Tibial nerve (tissue), 4 donors: ENCODE results near the gene SLC9A3. TPM values are rescaled to one million over a fixed set of nuclear protein-coding genes. Genes with fewer than 3 reads are reported as not detected.
"Not testable (repeated sequence)": the region's sequence is repeated elsewhere in the genome, so short reads cannot be mapped to it uniquely, and the experiment has no call there.

Experiments used
- DNase-seq, 2 donors: peaks; one replicate each; pipeline ENCODE4 v3.0.0-alpha.2; 2019; ENCODE audit warnings: low spot score in 2 of 2
- H3K27ac ChIP-seq, 4 donors: fragments of 200-600 bp; sonication (generic) in 3 of 4; one replicate each; pipeline ENCODE4 v1.5.1; 2017 to 2019; ENCODE audit warnings: mild to moderate bottlenecking in 1 of 4
- H3K27me3 ChIP-seq, 2 donors: fragments of 200-600 bp; sonication (generic) in 1 of 2; one replicate each; pipeline versions ENCODE4 v1.5.1 to v1.6.0; 2017 to 2019
- H3K36me3 ChIP-seq, 3 donors: fragments of 200-600 bp; sonication (generic); one replicate each; pipeline ENCODE4 v1.5.1; 2018 to 2019
- H3K4me1 ChIP-seq, 4 donors: fragments of 200-600 bp; sonication (generic) in 3 of 4; one replicate each; pipeline ENCODE4 v1.5.1; 2017 to 2019
- H3K4me3 ChIP-seq, 4 donors: fragments of 200-600 bp; sonication (generic) in 3 of 4; one replicate each; pipeline ENCODE4 v1.5.1; 2017 to 2019; ENCODE audit warnings: mild to moderate bottlenecking in 1 of 4, moderate library complexity in 1 of 4
- H3K9me3 ChIP-seq, 4 donors: fragments of 200-600 bp; sonication (generic) in 3 of 4; one replicate each; pipeline ENCODE4 v1.5.1; 2017 to 2019
- EP300 ChIP-seq, 2 donors: sonication (generic); formaldehyde crosslinking; IDR thresholded peaks; one replicate each; pipeline ENCODE4 v1.6.1; 2017; ENCODE audit warnings: antibody characterized with exemption in 2 of 2, mild to moderate bottlenecking in 1 of 2
- POLR2A ChIP-seq, 2 donors: fragments of 450-650 bp; IDR thresholded peaks; one replicate each; pipeline ENCODE4 v1.6.1; 2017; ENCODE audit warnings: antibody characterized with exemption in 2 of 2, mild to moderate bottlenecking in 2 of 2, moderate library complexity in 2 of 2
- WGBS, 2 donors: methylation state at CpG; one replicate each; pipeline ENCODE4 v1.1.5; 2018; 5-methylcytosine and 5-hydroxymethylcytosine counted together
- total RNA-seq, 4 donors: library from RNA; depleted of rRNA; stranded (reverse); fragments of >200 nt; gene quantifications; one replicate each; pipeline ENCODE4 v1.1.0, GENCODE V29; 2016
- TF ChIP-seq, protein P1 (sequence below), 5 experiments: fragments of 200-600 bp in 3 of 5; fragments of 450-650 bp in 2 of 5; sonication (generic) in 3 of 5; IDR thresholded peaks; one replicate each; pipeline ENCODE4 v1.5.1; 2016 to 2019; ENCODE audit warnings: antibody characterized with exemption in 5 of 5, mild to moderate bottlenecking in 3 of 5, moderate library complexity in 2 of 5

The SLC9A3 gene
- total RNA-seq, 4 donors from 2014 or later: 11.4 to 32.7 (median 17.9) TPM

DNA sequence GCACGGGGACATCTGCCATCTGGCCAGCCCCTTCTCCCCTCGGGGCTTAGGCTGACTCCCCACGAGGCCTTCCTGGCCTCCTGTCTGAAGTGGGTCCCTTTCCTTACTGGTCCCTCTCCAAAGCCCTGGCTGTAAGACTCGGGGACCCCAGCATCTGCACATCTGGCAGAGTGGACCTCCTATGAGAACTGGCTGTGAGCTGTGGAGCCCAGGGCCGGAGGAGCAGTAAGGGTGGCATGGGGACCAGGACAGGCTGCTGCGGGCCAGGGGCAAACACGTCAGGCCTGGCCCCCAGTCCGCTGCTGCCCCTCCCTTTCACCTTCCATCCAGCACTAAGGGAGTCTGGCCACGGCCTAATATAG, 47.5 kb downstream of the SLC9A3 start:
- 53 to 61% methylated on average over 5 to 8 of the region's 9 CpGs for WGBS, 2 donors
- TF ChIP-seq POLR2A (IDR thresholded peaks at IDR 0.05) (no peak), EP300 (IDR thresholded peaks at IDR 0.05) (no peak)
- TF ChIP-seq, protein P1, sequence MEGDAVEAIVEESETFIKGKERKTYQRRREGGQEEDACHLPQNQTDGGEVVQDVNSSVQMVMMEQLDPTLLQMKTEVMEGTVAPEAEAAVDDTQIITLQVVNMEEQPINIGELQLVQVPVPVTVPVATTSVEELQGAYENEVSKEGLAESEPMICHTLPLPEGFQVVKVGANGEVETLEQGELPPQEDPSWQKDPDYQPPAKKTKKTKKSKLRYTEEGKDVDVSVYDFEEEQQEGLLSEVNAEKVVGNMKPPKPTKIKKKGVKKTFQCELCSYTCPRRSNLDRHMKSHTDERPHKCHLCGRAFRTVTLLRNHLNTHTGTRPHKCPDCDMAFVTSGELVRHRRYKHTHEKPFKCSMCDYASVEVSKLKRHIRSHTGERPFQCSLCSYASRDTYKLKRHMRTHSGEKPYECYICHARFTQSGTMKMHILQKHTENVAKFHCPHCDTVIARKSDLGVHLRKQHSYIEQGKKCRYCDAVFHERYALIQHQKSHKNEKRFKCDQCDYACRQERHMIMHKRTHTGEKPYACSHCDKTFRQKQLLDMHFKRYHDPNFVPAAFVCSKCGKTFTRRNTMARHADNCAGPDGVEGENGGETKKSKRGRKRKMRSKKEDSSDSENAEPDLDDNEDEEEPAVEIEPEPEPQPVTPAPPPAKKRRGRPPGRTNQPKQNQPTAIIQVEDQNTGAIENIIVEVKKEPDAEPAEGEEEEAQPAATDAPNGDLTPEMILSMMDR (IDR thresholded peaks at IDR 0.05): no peak
- Histone ChIP-seq H3K4me1 (peaks cover 0 to 30% (median 16%) of the 10 kb centered on the region in 4 donors), H3K27me3 (peaks cover 0 to 68% of the 10 kb centered on the region in 2 donors), H3K36me3 (peaks cover 0 to 32% (median 0%) of the 10 kb centered on the region in 3 donors), H3K27ac (no peak overlapping the region), H3K9me3 (no peaks in the 10 kb centered on the region), H3K4me3 (no peak overlapping the region)
- DNase-seq: no peak

DNA sequence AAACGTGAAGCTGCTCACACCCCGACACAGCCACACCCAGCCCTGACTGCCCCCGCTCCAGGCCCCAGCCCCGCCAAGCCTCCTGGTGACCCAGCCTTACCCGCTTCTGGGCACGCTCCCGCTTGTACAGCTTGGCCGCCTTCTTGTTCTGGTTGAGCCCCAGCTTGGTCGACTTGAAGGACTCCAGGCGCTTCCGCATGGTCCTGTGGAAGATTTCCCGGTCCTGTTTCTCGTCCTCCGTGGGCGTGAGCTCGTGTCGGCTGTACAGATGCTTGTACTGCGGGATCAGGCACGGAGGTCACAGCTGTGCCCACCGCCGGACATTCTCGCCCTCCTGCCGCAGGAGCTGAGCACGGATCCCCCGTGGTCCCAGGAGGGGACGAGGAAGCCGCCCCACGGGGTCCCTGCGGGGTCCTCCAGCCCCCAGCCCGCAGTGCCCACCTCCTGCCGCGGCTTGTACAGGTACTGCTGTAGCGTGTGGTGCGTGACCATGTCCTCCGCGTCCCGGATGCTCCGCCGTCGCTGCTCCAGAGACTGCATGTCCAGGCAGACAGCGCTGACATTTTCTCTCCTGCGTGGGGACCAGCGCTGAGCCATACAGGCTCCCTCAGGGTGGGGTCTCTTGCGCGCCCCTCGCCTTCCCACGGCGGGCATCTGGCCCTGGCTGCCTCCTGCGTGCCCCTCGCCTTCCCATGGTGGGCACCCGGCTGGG, 48.0 kb downstream of the SLC9A3 start:
- TF ChIP-seq EP300 (IDR thresholded peaks at IDR 0.05) (no peak), POLR2A (IDR thresholded peaks at IDR 0.05) (no peak)
- TF ChIP-seq, protein P1 (IDR thresholded peaks at IDR 0.05): no peak
- Histone ChIP-seq H3K4me3 (no peak overlapping the region), H3K27me3 (peaks cover 0 to 65% of the 10 kb centered on the region in 2 donors), H3K9me3 (no peaks in the 10 kb centered on the region), H3K4me1 (peaks cover 0 to 36% (median 21%) of the 10 kb centered on the region in 4 donors), H3K36me3 (peaks cover 0 to 31% (median 0%) of the 10 kb centered on the region in 3 donors), H3K27ac (no peak overlapping the region)
- no peak for DNase-seq
- whole genome bisulfite sequencing, 2 donors: 67 to 68% methylated on average over 32 to 38 of the region's 51 CpGs

DNA sequence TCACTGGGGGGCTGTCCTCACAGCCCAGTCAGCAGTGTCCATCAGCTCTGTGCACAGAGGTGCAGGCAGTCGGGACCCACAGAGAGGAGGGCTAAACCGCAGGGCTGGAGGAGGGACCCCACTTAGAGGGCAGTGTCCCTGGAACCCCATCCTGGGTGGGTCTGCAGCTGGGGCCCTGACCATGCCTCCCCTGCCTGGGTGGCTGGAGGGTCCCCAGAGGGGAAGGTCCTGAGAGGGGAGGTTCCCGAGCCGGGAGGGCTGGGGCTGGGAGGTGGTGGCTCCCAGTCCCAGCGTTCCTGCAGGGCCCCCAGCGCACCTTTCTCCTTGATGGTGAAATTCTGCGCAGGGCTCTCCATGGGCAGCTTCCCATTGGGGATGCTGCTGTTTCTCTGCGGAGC, 48.5 kb downstream of the SLC9A3 start:
- 61 to 62% methylated on average over 7 to 8 of the region's 8 CpGs for WGBS, 2 donors
- H3K27me3 ChIP-seq: peaks cover 0 to 61% of the 10 kb centered on the region in 2 donors
- no peak overlapping the region for H3K4me3 ChIP-seq
- peaks cover 0 to 33% (median 0%) of the 10 kb centered on the region in 3 donors for H3K36me3 ChIP-seq
- no peak overlapping the region for H3K27ac ChIP-seq
- TF ChIP-seq EP300 (IDR thresholded peaks at IDR 0.05): no peak
- TF ChIP-seq, protein P1 (IDR thresholded peaks at IDR 0.05): no peak
- DNase-seq: no peak
- peaks cover 0 to 40% (median 24%) of the 10 kb centered on the region in 4 donors for H3K4me1 ChIP-seq
- H3K9me3 ChIP-seq: no peaks in the 10 kb centered on the region

DNA sequence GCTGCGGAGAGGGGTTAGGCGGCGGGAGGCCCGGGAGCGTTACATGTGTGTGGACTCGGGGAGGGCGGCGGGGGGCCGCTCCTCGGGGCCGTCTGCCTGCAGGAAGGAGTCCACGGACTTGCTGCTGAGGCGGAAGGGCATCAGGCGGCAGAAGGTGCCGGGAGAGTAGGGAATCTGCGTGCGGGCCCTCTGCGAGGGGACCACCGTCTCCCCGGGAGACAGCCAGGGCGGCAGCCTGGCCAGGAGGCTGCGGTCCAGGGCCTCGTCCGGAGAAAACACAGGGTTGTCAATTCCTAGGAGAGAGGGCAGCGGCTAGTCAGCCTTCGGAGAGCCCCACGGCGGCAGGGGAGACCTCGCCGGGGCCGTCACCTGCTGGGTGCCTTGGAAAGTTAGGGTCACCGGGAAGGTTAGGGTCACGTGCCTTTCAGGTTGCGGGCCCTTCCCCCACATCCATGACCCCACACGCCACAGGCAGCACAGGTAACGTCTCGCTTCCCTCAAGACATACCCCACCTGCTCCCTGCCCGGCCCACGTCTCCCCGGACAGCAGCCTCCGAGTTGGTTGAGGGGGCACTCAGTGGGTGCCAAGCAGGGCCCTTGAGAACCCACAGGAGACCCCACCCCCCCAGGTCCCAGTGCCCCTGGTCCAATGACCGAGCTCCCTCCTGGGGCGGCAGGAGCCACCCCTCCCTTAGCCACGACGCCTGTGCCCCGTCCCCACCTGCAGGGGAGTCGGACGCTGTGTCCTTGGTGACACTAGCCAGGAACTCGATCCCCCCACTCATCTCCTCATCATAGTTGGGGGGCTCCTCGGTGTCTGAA, 49.2 kb downstream of the SLC9A3 start:
- no peak overlapping the region for H3K27ac ChIP-seq
- no peak for DNase-seq
- peak overlapping the region in 2 of 4 donors; percentile 9 to 17 for H3K4me3 ChIP-seq

DNA sequence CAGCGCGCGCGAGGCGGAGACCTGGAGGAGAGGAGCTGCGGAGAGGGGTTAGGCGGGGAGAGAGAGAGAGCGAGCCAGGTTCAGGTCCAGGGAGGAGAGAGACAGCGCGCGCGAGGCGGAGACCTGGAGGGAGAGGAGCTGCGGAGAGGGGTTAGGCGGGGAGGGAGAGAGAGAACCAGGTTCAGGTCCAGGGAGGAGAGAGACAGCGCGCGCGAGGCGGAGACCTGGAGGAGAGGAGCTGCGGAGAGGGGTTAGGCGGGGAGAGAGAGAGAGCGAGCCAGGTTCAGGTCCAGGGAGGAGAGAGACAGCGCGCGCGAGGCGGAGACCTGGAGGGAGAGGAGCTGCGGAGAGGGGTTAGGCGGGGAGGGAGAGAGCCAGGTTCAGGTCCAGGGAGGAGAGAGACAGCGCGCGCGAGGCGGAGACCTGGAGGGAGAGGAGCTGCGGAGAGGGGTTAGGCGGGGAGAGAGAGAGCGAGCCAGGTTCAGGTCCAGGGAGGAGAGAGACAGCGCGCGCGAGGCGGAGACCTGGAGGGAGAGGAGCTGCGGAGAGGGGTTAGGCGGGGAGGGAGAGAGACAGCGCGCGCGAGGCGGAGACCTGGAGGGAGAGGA, 49.9 kb downstream of the SLC9A3 start:
- Histone ChIP-seq H3K4me1 (peaks cover 0 to 40% (median 24%) of the 10 kb centered on the region in 4 donors), H3K36me3 (peaks cover 0 to 30% (median 0%) of the 10 kb centered on the region in 3 donors), H3K27me3 (peaks cover 0 to 47% of the 10 kb centered on the region in 2 donors), H3K4me3 (peak overlapping the region in 3 of 4 donors; percentile 9 to 79 (median 70))
- 22 to 23% methylated on average over 16 to 18 of the region's 50 CpGs for WGBS, 2 donors
- DNase-seq, H3K9me3 ChIP-seq, H3K27ac ChIP-seq: not testable (repeated sequence)

More for the DNA sequence above, 49.2 kb downstream of the SLC9A3 start:
- Histone ChIP-seq H3K36me3 (peaks cover 0 to 30% (median 0%) of the 10 kb centered on the region in 3 donors), H3K27me3 (peaks cover 0 to 54% of the 10 kb centered on the region in 2 donors), H3K9me3 (no peaks in the 10 kb centered on the region), H3K4me1 (peaks cover 0 to 40% (median 24%) of the 10 kb centered on the region in 4 donors)
- TF ChIP-seq, protein P1 (IDR thresholded peaks at IDR 0.05): no peak
- TF ChIP-seq POLR2A (IDR thresholded peaks at IDR 0.05) (no peak), EP300 (IDR thresholded peaks at IDR 0.05) (no peak)
- WGBS, 2 donors: 28 to 45% methylated on average over 38 to 50 of the region's 50 CpGs
